Activated T-helper 1 cell treated with anti-CD3 and anti-CD28 coated beads, Interleukin-12 subunit alpha, Interleukin-12 subunit beta, Interleukin-2, Interleukin-4 antibody, amounts not matched to agents 30 ng/mL and 10 ng/mL and 1 ng/mL, durations not matched to agents 14 hours and 24 hours and 36 hours (primary cell): Measurements from ENCODE around the gene MTSS2. TPM values are rescaled to one million over a fixed set of nuclear protein-coding genes. Genes with fewer than 3 reads are reported as not detected.
"Not testable (repeated sequence)": the region's sequence is repeated elsewhere in the genome, so short reads cannot be mapped to it uniquely, and the experiment has no call there.

Experiments
- DNase-seq: peaks from one replicate; pipeline ENCODE4 v3.0.0; 2021; ENCODE audit warnings: low spot score
- H3K27ac Mint-ChIP-seq: one replicate; pipeline ENCODE4 v1.8.0; 2021; ENCODE audit warnings: mild to moderate bottlenecking, mixed read lengths
- H3K27me3 Mint-ChIP-seq: one replicate; pipeline ENCODE4 v1.8.0; 2022; ENCODE audit warnings: mild to moderate bottlenecking, moderate library complexity, mixed read lengths; ENCODE audit not compliant: insufficient read depth
- H3K36me3 Mint-ChIP-seq: one replicate; pipeline ENCODE4 v1.8.0; 2021; ENCODE audit warnings: low read depth, mixed read lengths
- H3K4me1 Mint-ChIP-seq: one replicate; pipeline ENCODE4 v1.8.0; 2021; ENCODE audit warnings: low read depth, mixed read lengths
- H3K4me3 Mint-ChIP-seq: one replicate; pipeline ENCODE4 v1.8.0; 2021; ENCODE audit warnings: mild to moderate bottlenecking, moderate library complexity, mixed read lengths
- H3K9me3 Mint-ChIP-seq: one replicate; pipeline ENCODE4 v1.8.0; 2021; ENCODE audit warnings: mixed read lengths
- intact Hi-C: fragments of 100-400 bp; cut with micrococcal nuclease; formaldehyde crosslinking; loops from one replicate; pipeline ENCODE4 v1.15.1; 2024
- total RNA-seq: library from RNA; stranded (reverse); gene quantifications from 2 replicates; pipeline ENCODE4 v1.2.3, GENCODE V29; 2022

Gene MTSS2
- total RNA-seq, 1 donor from 2014 or later: 2.0 TPM

GRCh38 chr16:70676675-70677498 lies 9.0 kb downstream of the MTSS2 start:
- Mint-ChIP-seq H3K4me3 (no peak overlapping the region), H3K4me1 (peaks cover 5% of the 10 kb centered on the region), H3K27me3 (no peaks in the 10 kb centered on the region), H3K27ac (no peak overlapping the region), H3K36me3 (peaks cover 2% of the 10 kb centered on the region), H3K9me3 (no peaks in the 10 kb centered on the region)
- intact Hi-C loops: no loop called here
- DNase-seq: no peak

- H3K27me3 Mint-ChIP-seq: no peaks in the 10 kb centered on the region
- no peak overlapping the region for H3K27ac Mint-ChIP-seq
- no peaks in the 10 kb centered on the region for H3K9me3 Mint-ChIP-seq
- peaks cover 5% of the 10 kb centered on the region for H3K4me1 Mint-ChIP-seq
- peaks cover 2% of the 10 kb centered on the region for H3K36me3 Mint-ChIP-seq
- no peak overlapping the region for H3K4me3 Mint-ChIP-seq
- intact Hi-C loops: no loop called here
- DNase-seq: no peak
Measured at GRCh38 chr16:70675851-70676513, 9.9 kb downstream of the MTSS2 start.

DNA sequence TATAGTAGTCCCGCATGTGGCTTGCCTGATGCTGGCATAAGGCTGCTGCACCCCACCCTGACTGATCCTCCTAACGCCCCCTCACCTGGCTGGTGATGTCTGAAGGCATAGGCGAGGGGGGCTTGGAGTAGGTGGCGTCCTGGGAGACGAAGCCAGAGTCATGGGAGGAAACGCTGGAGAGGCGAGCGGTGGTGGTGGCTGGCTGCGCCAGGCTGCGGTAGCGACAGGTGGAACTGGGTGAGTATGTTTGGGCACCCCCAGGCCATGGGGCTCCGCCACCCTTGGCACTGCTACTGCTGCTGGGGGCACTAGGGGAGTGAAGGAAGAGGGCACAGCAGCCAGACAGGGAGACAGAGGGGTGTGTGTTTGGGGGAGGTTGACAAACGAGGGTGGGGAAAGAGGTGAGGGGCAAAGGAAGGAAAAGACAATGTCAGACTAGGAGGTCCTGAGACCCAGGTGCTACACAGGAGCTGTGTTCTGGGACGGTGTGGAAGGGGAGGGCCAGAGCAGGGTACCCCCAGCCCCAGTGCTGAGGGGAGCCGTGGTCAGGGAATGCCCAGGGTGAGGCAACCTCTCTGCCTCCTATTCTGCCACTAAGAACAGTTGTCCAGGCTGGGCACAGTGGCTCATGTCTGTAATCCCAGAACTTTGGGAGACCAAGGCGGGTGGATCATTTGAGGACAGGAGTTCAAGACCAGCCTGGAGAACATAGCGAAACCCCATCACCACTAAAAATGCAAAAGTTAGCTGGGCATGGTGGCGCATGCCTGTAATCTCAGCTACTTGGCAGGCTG lies 11.4 kb downstream of the MTSS2 start:
- H3K4me3 Mint-ChIP-seq: no peak overlapping the region
- H3K27me3 Mint-ChIP-seq: no peaks in the 10 kb centered on the region
- no peak for DNase-seq
- peaks cover 5% of the 10 kb centered on the region for H3K4me1 Mint-ChIP-seq
- H3K36me3 Mint-ChIP-seq: peaks cover 2% of the 10 kb centered on the region
- no peak overlapping the region for H3K27ac Mint-ChIP-seq
- intact Hi-C loops: no loop called here
- no peaks in the 10 kb centered on the region for H3K9me3 Mint-ChIP-seq

GRCh38 chr16:70670938-70671337 lies 14.9 kb downstream of the MTSS2 start:
- H3K4me1 Mint-ChIP-seq, intact Hi-C loops, H3K36me3 Mint-ChIP-seq, H3K9me3 Mint-ChIP-seq, DNase-seq, H3K27ac Mint-ChIP-seq, H3K27me3 Mint-ChIP-seq, H3K4me3 Mint-ChIP-seq: not testable (repeated sequence)

GRCh38 chr16:70670175-70670574 lies 15.7 kb downstream of the MTSS2 start:
- Mint-ChIP-seq H3K36me3 (no peaks in the 10 kb centered on the region), H3K4me1 (no peaks in the 10 kb centered on the region), H3K9me3 (no peaks in the 10 kb centered on the region), H3K4me3 (no peak overlapping the region), H3K27ac (no peak overlapping the region), H3K27me3 (peaks cover 9% of the 10 kb centered on the region)
- intact Hi-C loops: no loop called here
- no peak for DNase-seq

DNA sequence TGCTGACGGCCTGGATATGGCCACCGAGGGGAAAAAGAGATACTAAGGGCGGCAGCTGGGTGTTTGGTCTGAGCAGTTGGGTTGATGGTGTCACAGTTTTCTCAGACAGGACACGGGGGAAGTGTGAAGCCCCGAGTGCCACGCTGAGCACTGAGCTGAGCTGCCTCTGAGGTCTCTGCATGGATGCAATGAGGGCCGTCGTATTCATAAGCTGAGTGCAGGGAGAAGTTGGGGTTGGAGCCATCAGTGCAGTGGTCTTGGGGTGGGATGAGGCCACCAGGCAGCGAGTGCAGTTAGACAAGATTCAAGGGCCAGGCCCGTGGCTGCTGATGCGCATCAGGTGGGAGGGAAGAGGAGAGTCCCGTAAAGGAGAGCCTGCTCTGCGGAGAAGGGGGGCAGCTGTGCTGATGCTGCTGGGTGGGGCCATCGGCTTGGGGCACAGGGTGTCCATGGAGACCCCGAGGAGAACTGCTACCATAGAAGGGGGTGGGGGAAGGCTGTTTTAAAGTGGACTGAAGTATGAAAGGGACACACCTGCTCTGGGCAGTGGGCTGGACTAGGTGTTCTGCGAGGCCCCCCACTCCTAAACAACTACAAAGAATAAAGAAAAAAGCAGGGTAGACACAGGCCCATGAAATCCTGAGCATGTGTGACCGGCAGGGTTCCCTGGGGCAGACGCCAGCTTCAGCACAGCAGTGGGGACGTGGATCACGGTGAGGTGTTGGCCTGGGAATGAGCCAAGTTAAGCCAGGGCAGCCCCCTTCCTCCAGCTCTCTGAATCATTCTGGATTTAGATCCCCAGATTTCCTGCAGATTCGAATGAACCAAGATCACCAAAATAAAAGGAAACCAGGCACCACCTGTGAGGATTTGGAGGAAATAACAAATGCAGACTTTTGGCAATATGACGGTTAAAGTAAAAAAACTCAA lies 19.8 kb downstream of the MTSS2 start:
- Mint-ChIP-seq H3K4me3 (no peak overlapping the region), H3K9me3 (no peaks in the 10 kb centered on the region), H3K27me3 (peaks cover 9% of the 10 kb centered on the region), H3K27ac (no peak overlapping the region), H3K4me1 (no peaks in the 10 kb centered on the region), H3K36me3 (no peaks in the 10 kb centered on the region)
- DNase-seq: no peak
- intact Hi-C loops: no loop called here

- no peak overlapping the region for H3K4me3 Mint-ChIP-seq
- H3K4me1 Mint-ChIP-seq: no peaks in the 10 kb centered on the region
- H3K9me3 Mint-ChIP-seq: no peaks in the 10 kb centered on the region
- H3K27ac Mint-ChIP-seq: no peak overlapping the region
- no peak for DNase-seq
- intact Hi-C loops: no loop called here
- H3K36me3 Mint-ChIP-seq: no peaks in the 10 kb centered on the region
- peaks cover 9% of the 10 kb centered on the region for H3K27me3 Mint-ChIP-seq
Measured at GRCh38 chr16:70665113-70665694, 20.6 kb downstream of the MTSS2 start.

DNA sequence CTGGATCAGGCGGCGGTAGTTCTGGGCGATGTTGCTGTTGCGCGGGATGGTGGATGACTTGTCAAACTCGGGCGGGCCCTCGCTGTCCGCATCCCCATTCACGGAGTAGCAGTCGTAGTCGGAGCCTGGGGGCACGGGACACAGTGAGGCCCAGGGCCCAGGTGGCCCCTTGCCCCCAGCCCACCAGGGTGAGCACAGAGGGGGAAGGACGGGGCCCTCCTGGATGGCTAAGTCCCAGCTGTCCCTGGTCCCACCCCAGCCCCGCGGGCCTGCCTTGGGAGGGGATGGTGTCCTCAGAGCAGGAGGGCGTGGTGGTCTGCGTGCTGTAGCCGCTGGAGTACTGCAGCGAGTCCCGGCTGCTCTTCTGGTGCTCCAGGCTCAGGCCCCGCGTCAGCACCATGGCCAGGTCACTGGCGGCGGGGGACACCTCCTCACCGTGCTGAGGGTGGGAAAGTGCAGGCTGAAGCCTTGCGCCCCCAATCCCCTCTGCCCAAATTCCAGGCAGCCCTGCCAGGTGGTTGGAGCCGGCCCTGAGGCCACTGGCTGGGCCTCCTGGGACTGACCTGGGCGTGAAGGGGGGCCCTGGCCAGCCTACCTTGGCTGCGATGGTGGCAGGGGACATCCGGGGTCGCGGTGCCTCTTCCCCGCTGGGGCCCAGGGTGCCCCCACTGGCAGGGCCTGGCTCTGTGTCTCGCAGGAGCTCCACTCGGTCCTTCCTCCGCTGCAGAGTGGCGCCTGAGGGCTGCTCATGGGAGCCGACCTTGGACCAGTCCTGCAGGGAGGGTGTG lies 21.3 kb downstream of the MTSS2 start:
- no peaks in the 10 kb centered on the region for H3K36me3 Mint-ChIP-seq
- peaks cover 9% of the 10 kb centered on the region for H3K27me3 Mint-ChIP-seq
- no peak overlapping the region for H3K4me3 Mint-ChIP-seq
- DNase-seq: no peak
- no peaks in the 10 kb centered on the region for H3K9me3 Mint-ChIP-seq
- no peaks in the 10 kb centered on the region for H3K4me1 Mint-ChIP-seq
- intact Hi-C loops: no loop called here
- H3K27ac Mint-ChIP-seq: no peak overlapping the region

GRCh38 chr16:70663524-70664324 lies 22.1 kb downstream of the MTSS2 start:
- peaks cover 5% of the 10 kb centered on the region for H3K27me3 Mint-ChIP-seq

GRCh38 chr16:70662991-70663523 lies 22.8 kb downstream of the MTSS2 start:
- no peak overlapping the region for H3K27ac Mint-ChIP-seq
- no peaks in the 10 kb centered on the region for H3K36me3 Mint-ChIP-seq
- H3K4me3 Mint-ChIP-seq: no peak overlapping the region
- no peaks in the 10 kb centered on the region for H3K9me3 Mint-ChIP-seq
- H3K27me3 Mint-ChIP-seq: peaks cover 5% of the 10 kb centered on the region
- H3K4me1 Mint-ChIP-seq: no peaks in the 10 kb centered on the region
- intact Hi-C loops: no loop called here
- DNase-seq: no peak

More at GRCh38 chr16:70663524-70664324, 22.1 kb downstream of the MTSS2 start:
- Mint-ChIP-seq H3K4me3 (no peak overlapping the region), H3K9me3 (no peaks in the 10 kb centered on the region), H3K27ac (no peak overlapping the region), H3K4me1 (no peaks in the 10 kb centered on the region), H3K36me3 (no peaks in the 10 kb centered on the region)
- intact Hi-C loops: no loop called here
- no peak for DNase-seq
